Gastrocnemius medialis (tissue), 4 donors: Measurements from ENCODE around the gene AP3S1. TPM values are rescaled to one million over a fixed set of nuclear protein-coding genes. Genes with fewer than 3 reads are reported as not detected.
"Not testable (repeated sequence)": the region's sequence is repeated elsewhere in the genome, so short reads cannot be mapped to it uniquely, and the experiment has no call there.

ENCODE experiments used
- ATAC-seq, 2 donors: fragments of 150-250 bp; one replicate each; pipeline ENCODE4 v1.9.1; 2016
- DNase-seq, 2 donors: peaks; one replicate each; pipeline ENCODE4 v3.0.0-alpha.2; 2019
- H3K27ac ChIP-seq, 4 donors: fragments of 200-600 bp; sonication (generic); 1 replicate in 1 of 4; 2 replicates in 3 of 4; pipeline ENCODE4 v1.5.1; 2016 to 2018; ENCODE audit warnings: mild to moderate bottlenecking in 2 of 4, moderate library complexity in 1 of 4
- H3K27me3 ChIP-seq, 3 donors: fragments of 200-600 bp; sonication (generic) in 2 of 3; 1 replicate in 1 of 3; 2 replicates in 2 of 3; pipeline versions ENCODE4 v1.5.1 to v1.6.0; 2016 to 2019; ENCODE audit warnings: mild to moderate bottlenecking in 1 of 3, moderate library complexity in 1 of 3
- H3K36me3 ChIP-seq, 2 donors: fragments of 200-600 bp; sonication (generic) in 1 of 2; one replicate each; pipeline ENCODE4 v1.5.1; 2017 to 2018
- H3K4me1 ChIP-seq, 2 donors: fragments of 200-600 bp; sonication (generic) in 1 of 2; one replicate each; pipeline ENCODE4 v1.5.1; 2016 to 2017; ENCODE audit warnings: mild to moderate bottlenecking in 2 of 2
- H3K4me3 ChIP-seq, 4 donors: fragments of 200-600 bp; sonication (generic) in 3 of 4; 1 replicate in 1 of 4; 2 replicates in 3 of 4; pipeline ENCODE4 v1.5.1; 2016 to 2019; ENCODE audit warnings: mild to moderate bottlenecking in 2 of 4
- H3K9me3 ChIP-seq, 3 donors: fragments of 200-600 bp; sonication (generic) in 2 of 3; 1 replicate in 1 of 3; 2 replicates in 2 of 3; pipeline ENCODE4 v1.5.1; 2016 to 2019
- POLR2A ChIP-seq, 2 donors: fragments of 450-650 bp; IDR thresholded peaks; one replicate each; pipeline ENCODE4 v1.6.1; 2017; ENCODE audit warnings: antibody characterized with exemption in 2 of 2, mild to moderate bottlenecking in 2 of 2, moderate library complexity in 2 of 2
- in situ Hi-C, 4 donors: fragments of 200-750 bp; cut with MboI; loops; one replicate each; pipeline versions ENCODE4 v1.15.0 to v1.8.0; 2017; ENCODE audit warnings: low sequenced_read_pairs in 4 of 4
- intact Hi-C: fragments of 100-400 bp; cut with DNase I; formaldehyde crosslinking; loops from one replicate; pipeline ENCODE4 v1.15.1; 2023; ENCODE audit warnings: low total_unique reads
- total RNA-seq, 4 donors: library from RNA; depleted of rRNA; stranded (reverse); fragments of >200 nt; gene quantifications; one replicate each; pipeline versions ENCODE4 v1.1.0 to v1.2.3, GENCODE V29; 2016
- TF ChIP-seq, protein P1 (sequence below), 5 experiments: fragments of 450-650 bp in 3 of 5; fragments of 200-600 bp in 2 of 5; sonication (generic) in 2 of 5; IDR thresholded peaks in 4 of 5; conservative IDR thresholded peaks in 1 of 5; 1 replicate in 4 of 5; 2 replicates in 1 of 5; pipeline ENCODE4 v1.5.1; 2016 to 2019; ENCODE audit warnings: antibody characterized with exemption in 5 of 5, mild to moderate bottlenecking in 3 of 5, moderate library complexity in 3 of 5

Gene AP3S1
- total RNA-seq, 4 donors from 2014 or later, result 13.0 to 121 (median 25.5) TPM

- no peaks in the 10 kb centered on the region for H3K27me3 ChIP-seq
- H3K4me1 ChIP-seq, result no peaks in the 10 kb centered on the region
- no peak overlapping the region for H3K27ac ChIP-seq
- in situ Hi-C loops (loop anchor here in 2 of 4 donors (25.0 kb wide), 1 partner anchor 187 kb away; no protein-coding TSS in a partner anchor), intact Hi-C loops (no loop called here)
- H3K4me3 ChIP-seq, result no peak overlapping the region
- peaks cover 0 to 13% of the 10 kb centered on the region in 2 donors for H3K36me3 ChIP-seq
- no peaks in the 10 kb centered on the region for H3K9me3 ChIP-seq
- no peak for TF ChIP-seq POLR2A (IDR thresholded peaks at IDR 0.05)
- TF ChIP-seq, protein P1, sequence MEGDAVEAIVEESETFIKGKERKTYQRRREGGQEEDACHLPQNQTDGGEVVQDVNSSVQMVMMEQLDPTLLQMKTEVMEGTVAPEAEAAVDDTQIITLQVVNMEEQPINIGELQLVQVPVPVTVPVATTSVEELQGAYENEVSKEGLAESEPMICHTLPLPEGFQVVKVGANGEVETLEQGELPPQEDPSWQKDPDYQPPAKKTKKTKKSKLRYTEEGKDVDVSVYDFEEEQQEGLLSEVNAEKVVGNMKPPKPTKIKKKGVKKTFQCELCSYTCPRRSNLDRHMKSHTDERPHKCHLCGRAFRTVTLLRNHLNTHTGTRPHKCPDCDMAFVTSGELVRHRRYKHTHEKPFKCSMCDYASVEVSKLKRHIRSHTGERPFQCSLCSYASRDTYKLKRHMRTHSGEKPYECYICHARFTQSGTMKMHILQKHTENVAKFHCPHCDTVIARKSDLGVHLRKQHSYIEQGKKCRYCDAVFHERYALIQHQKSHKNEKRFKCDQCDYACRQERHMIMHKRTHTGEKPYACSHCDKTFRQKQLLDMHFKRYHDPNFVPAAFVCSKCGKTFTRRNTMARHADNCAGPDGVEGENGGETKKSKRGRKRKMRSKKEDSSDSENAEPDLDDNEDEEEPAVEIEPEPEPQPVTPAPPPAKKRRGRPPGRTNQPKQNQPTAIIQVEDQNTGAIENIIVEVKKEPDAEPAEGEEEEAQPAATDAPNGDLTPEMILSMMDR (IDR thresholded peaks at IDR 0.05 in 4 of 5, conservative IDR thresholded peaks at IDR 0.05 in 1 of 5), result no peak
- DNase-seq (no peak), ATAC-seq (no peak)
Observed at GRCh38 chr5:115875447-115875846, 33.7 kb downstream of the AP3S1 start.

GRCh38 chr5:115877342-115877741 lies 35.6 kb downstream of the AP3S1 start:
- in situ Hi-C loops, result loop anchor here in 2 of 4 donors (25.0 kb wide), 1 partner anchor 185 kb away; no protein-coding TSS in a partner anchor
- H3K27me3 ChIP-seq, DNase-seq, H3K4me3 ChIP-seq, H3K36me3 ChIP-seq, H3K9me3 ChIP-seq, H3K27ac ChIP-seq, ATAC-seq, intact Hi-C loops, H3K4me1 ChIP-seq: not testable (repeated sequence)

- H3K4me3 ChIP-seq, intact Hi-C loops, ATAC-seq, H3K27ac ChIP-seq, DNase-seq, H3K9me3 ChIP-seq, H3K27me3 ChIP-seq, H3K36me3 ChIP-seq, H3K4me1 ChIP-seq: not testable (repeated sequence)
- in situ Hi-C loops, result loop anchor here in 3 of 4 donors (10.0 to 25.0 kb wide), 2 partner anchors 152 to 180 kb away; partner anchors contain the start of gene ARL14EPL (in 1 of the 3)
Observed at GRCh38 chr5:115882434-115882833, 40.7 kb downstream of the AP3S1 start.

- H3K27ac ChIP-seq, result no peak overlapping the region
- no peaks in the 10 kb centered on the region for H3K36me3 ChIP-seq
- H3K9me3 ChIP-seq, result no peaks in the 10 kb centered on the region
- intact Hi-C loops (no loop called here), in situ Hi-C loops (loop anchor here in 3 of 4 donors (10.0 to 25.0 kb wide), 2 partner anchors 150 to 178 kb away; partner anchors contain the start of gene ARL14EPL (in 1 of the 3))
- ATAC-seq (no peak), DNase-seq (no peak)
- no peaks in the 10 kb centered on the region for H3K27me3 ChIP-seq
- TF ChIP-seq POLR2A (IDR thresholded peaks at IDR 0.05), result no peak
- TF ChIP-seq, protein P1 (IDR thresholded peaks at IDR 0.05 in 4 of 5, conservative IDR thresholded peaks at IDR 0.05 in 1 of 5), result no peak
- H3K4me3 ChIP-seq, result no peak overlapping the region
- no peaks in the 10 kb centered on the region for H3K4me1 ChIP-seq
Observed at GRCh38 chr5:115884704-115885103, 43.0 kb downstream of the AP3S1 start.

GRCh38 chr5:115885208-115885607 lies 43.5 kb downstream of the AP3S1 start:
- H3K27ac ChIP-seq, ATAC-seq, H3K4me3 ChIP-seq, DNase-seq, H3K36me3 ChIP-seq, H3K4me1 ChIP-seq, H3K9me3 ChIP-seq, intact Hi-C loops, H3K27me3 ChIP-seq: not testable (repeated sequence)
- in situ Hi-C loops, result loop anchor here in 3 of 4 donors (10.0 to 25.0 kb wide), 2 partner anchors 150 to 177 kb away; partner anchors contain the start of gene ARL14EPL (in 1 of the 3)

DNA sequence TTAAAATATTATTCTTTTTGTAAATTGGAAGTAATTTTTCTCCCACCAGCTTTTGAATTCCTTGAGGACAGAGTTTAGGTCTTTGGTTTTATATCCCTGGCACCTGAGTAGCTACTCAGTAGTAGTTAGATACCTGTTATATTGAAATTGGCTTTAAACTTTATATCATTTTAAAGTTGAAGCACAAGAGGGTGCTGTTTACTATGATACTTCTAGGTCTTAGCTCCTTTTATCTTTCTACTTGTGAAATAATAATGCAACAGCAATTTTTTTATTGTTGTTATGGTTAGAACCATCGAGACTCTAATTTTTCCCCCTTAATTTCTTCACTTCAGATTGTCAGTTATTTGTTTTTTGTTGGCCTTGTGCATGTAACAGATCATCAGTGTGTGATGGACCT lies 46.3 kb downstream of the AP3S1 start:
- peak in 1 of 2 donors; percentile 33 for ATAC-seq

More for the DNA sequence above, 46.3 kb downstream of the AP3S1 start:
- no peaks in the 10 kb centered on the region for H3K9me3 ChIP-seq
- H3K36me3 ChIP-seq, result no peaks in the 10 kb centered on the region
- no peak overlapping the region for H3K27ac ChIP-seq
- no peak for TF ChIP-seq POLR2A (IDR thresholded peaks at IDR 0.05)
- TF ChIP-seq, protein P1 (IDR thresholded peaks at IDR 0.05 in 4 of 5, conservative IDR thresholded peaks at IDR 0.05 in 1 of 5), result no peak
- intact Hi-C loops, result no loop called here
- H3K4me1 ChIP-seq, result no peaks in the 10 kb centered on the region
- in situ Hi-C loops, result loop anchor here in 3 of 4 donors (10.0 to 25.0 kb wide), 2 partner anchors 147 to 174 kb away; partner anchors contain the start of gene ARL14EPL (in 1 of the 3)
- no peaks in the 10 kb centered on the region for H3K27me3 ChIP-seq
- H3K4me3 ChIP-seq, result no peak overlapping the region
- no peak for DNase-seq
